GM20000 (cell line): Measurements from ENCODE around the gene SPRR3.

Source experiments
- DNase-seq: peaks from one replicate; pipeline ENCODE4 v3.0.0; 2012; ENCODE audit warnings: low spot score
- CTCF ChIP-seq: IDR thresholded peaks from 2 replicates; pipeline ENCODE4 v1.5.1; 2012; ENCODE audit warnings: mild to moderate bottlenecking, control low read depth; ENCODE audit errors: extremely low read depth, missing control alignments

SPRR3 gene

DNA sequence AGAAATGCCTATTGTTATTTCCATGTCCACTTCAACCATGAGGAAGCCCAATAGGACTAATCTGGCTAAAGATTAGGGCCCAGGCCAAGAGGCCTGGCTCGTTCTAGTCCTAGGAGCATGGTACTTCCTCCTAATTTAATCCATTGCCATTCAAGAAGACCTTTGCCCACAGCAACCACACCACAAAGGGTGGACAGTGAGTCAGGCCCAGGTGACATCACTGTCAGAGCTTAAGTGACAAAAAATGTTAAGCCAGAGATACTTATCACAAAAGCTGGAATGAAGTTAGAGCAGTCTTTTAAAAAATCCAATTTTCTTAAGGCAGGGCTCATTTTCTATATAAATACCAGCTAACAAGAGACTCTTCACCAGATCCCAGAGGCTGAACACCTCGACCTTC, at the start of gene SPRR3:
Gene SPRR3, plus strand, starts transcription at position 368 of the 400 bp plus-strand sequence. CDS start 1,272 bp downstream, outside the sequence.
- no peak for DNase-seq
- no peak for TF ChIP-seq CTCF

DNA sequence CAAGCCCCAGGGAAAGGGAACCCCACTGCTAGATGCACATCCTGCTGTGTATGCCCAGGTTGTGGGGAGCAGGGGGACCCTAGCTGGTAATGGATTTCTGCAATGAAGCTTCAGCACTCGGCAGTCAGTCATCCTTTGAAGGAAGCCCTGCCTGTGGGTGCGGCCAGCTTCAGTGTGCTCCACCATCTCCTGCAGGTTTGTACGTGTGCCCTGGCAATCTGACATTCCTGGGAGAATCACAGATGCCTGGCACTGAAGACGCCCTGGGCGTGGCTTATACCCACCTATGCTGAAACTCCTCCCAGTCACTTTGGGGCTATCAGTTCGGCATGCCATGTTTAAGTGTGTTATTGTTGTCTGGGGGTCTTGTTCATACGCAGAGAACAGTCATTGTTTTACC, 47.8 kb upstream of the SPRR3 start:
- no peak for TF ChIP-seq CTCF
- DNase-seq = no peak

GRCh38 chr1:152954436-152954835, 47.1 kb upstream of the SPRR3 start:
- no peak for DNase-seq
- TF ChIP-seq CTCF = no peak

- DNase-seq = no peak
These were observed 44.0 kb upstream of the SPRR3 start for GRCh38 chr1:152957561-152957960.

DNA sequence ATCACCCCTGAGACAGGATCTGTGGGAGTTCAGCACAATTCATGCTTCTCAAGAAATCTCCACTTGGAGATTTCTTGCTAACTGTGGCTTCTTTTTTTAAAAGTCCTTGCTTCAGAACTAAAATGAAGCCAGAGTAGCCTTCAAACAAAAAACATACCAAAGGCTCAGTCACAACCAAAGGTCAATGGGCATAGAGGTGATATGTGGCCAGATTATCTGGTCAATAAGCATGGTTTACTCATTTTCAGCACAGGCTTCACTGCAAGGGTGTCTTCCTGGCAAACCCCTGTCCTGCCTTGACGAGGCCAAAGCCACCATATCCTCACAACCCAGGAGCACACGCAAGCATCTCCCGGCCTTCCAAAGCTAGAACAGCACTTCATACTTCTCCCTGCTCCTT, 42.3 kb upstream of the SPRR3 start:
- DNase-seq = no peak
- no peak for TF ChIP-seq CTCF

More at GRCh38 chr1:152957561-152957960, 44.0 kb upstream of the SPRR3 start:
- no peak for TF ChIP-seq CTCF

DNA sequence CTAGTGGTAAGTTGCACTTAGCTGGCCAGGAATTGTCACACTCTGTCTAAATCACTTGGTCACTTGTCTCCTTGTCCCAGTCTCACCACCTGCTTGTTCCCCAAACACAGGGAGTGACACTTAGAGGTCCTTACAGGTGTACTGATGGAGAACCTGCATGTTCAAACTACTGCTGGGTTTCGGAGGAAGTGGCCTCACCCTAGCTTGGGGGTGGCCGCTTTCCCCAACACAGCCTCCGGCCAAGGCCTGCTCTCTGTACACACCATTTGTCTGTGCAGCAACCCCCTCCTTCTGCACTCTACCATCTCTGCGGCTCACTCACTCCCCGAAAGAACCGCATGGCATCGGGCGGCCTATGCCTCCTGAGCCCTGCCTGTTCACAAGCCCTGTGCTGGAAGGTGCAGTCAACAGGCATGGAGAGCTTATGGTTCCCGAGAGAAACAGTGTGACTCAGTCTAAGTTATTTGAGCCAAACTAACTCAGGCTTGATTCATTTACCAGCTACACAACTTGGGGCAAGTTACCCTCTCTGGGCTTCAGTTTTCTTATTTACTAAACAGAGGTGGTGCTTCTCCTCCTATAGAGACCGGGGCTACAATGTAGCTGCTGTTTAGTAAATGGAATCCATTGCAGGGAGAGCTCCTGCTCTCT, 41.6 kb upstream of the SPRR3 start:
- no peak for DNase-seq
- TF ChIP-seq CTCF = no peak

DNA sequence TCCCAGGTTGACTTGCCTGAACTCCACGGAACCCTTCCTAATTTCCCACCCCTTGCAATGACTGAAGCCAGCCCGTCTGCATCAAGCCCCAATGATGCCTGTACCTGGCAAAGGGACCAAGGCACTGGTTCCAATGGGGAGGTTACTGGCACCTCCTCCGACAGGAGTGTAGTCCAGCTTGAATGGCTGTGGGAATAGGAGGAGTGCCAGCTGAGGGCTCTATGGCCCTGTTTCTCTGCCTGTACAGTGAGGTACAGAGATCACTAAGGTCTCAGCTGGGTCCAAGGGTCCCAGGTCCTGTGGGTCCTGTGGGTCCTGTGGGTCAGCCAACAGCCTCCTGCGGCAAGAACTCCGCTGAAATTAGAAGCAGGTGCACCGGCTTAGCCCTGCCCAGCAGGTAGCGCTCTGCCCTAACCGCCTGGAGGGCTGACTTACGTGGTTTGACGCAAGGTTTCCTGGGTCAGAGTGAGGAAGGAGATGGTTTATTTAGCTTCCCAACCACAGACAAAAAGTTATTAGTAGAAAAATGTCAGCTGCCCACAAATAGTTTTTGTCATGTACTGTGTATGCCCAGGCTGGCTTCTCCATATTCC, 41.0 kb upstream of the SPRR3 start:
- no peak for TF ChIP-seq CTCF
- DNase-seq = peak; percentile 22
